Left lobe of liver (tissue), 2 donors: ENCODE data around the gene ZSWIM6. TPM values are rescaled to one million over a fixed set of nuclear protein-coding genes. Genes with fewer than 3 reads are reported as not detected.
A peak's percentile ranks its signal among the peaks of the same experiment; 100 is the strongest.

Source experiments
- ATAC-seq: fragments of 200-7000 bp; cut with Tn5 transposase; one replicate; pipeline ENCODE4 v1.9.1; 2020; ENCODE audit warnings: mild to moderate bottlenecking, moderate library complexity
- DNase-seq: peaks from one replicate; pipeline ENCODE4 v3.0.0-alpha.2; 2020; ENCODE audit warnings: low spot score
- total RNA-seq: library from RNA; stranded (reverse); gene quantifications from one replicate; pipeline ENCODE4 v1.2.1, GENCODE V29; 2021
- donor health status: DM: no; HTN: no; CAD: no; lungs with moderate emphysema.
- donor health status: DM: no; HTN: yes; CAD: no.

ZSWIM6 gene
- total RNA-seq, 1 donor from 2014 or later: 2.9 TPM

DNA sequence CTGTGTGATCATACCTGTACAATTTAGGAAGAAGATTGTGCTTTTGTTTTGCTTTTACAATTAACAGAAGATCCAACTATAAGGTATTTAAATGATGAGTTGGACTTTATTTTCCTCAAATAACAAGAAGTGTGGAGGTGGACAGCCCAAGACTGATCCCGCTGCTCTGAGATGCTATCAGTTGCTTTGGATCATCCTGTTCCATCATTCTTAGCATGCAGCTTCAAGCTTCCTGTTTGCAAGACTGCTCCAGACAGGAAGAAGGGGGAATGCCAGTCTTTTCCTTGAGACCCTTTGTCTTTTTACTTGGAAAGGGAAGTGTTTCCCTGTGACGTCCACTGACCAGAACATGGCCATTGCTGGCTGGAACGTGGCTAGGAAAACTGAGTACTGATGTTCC is 250.8 kb downstream of the ZSWIM6 start:
- DNase-seq (no peak), ATAC-seq (no peak)

DNA sequence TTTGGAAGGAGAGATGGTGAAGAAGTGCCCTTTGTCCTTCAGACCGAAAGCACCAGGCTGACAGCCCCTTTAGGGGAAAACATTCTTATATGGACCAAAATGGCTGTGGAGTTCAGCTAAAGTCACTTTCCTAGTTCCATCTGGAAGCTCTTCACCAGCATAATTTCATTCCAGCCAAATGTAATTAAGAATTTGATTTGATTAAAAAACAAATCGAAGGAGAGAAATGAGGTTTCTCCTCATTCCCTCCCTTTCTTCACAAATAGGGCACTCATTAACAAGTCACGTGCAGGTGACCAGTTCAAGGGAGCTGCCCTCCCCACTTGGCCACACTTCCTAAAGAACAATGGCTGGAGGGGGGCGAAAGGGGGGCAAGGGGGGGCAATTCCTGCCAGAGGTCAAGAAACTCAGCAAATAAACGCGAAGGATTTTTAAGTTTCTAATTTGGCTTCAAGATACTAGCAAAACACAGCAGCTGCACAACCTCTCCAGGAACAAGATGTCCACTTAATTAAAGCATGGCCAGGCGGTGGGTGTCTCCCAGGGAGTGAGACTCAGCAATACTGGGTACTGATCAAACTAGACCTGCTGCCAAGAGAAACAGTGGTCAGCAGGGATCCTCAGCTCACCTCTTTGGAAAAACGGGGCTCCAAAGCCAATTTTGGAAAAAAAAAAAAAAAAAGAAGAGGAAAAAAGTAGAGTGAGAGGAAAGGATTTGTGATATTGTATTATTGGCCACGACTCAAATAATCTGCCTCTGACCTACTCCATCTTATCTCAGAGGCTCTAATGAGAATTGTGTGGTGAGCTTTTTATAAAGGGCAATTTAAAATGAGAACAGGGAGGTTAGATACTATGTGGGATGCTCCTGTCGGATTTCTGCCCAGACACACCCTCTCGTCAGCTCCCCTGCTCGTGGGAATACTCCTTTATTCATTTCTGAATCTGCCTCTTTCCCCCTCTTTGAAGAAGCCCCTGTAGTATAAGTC is 254.3 kb downstream of the ZSWIM6 start:
- DNase-seq: no peak
- ATAC-seq: peak; percentile 24

DNA sequence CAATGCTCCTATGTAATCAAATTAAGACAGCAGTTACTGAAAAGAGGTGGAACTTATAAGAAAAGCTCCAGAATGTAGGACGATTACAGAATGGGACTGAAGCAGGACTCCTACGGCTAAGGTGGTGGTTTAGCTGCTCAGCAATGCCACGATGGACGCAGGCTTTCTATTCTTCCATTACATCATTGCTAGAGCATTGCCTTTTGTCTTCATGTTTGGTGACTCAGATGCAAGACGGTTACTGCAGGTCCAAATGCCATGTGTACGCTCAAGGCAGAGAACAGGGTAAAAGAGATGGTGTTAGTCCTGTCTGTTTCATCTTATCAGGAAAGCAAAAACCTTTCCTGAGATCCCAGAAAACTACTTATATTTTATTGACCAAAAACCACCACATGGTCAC is 255.1 kb downstream of the ZSWIM6 start:
- DNase-seq: no peak
- no peak for ATAC-seq

DNA sequence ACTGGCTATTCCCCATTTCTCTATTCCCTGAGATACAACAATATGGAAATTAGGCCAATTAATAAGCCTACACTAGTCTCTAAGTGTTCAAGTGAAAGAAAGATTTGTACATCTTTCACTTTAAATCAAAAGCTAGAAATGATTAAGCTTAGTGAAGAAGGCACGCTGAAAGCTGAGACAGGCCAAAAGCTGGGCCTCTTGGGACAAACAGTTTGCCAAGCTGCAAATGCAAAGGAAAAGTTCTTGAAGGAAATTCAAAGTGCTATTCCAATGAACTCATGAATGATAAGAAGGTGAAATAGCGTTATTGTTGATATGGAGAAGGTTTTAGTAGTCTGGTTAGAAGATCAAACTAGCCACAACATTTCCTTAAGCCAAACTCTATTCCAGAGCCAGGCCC is 256.2 kb downstream of the ZSWIM6 start:
- DNase-seq (no peak), ATAC-seq (no peak)

DNA sequence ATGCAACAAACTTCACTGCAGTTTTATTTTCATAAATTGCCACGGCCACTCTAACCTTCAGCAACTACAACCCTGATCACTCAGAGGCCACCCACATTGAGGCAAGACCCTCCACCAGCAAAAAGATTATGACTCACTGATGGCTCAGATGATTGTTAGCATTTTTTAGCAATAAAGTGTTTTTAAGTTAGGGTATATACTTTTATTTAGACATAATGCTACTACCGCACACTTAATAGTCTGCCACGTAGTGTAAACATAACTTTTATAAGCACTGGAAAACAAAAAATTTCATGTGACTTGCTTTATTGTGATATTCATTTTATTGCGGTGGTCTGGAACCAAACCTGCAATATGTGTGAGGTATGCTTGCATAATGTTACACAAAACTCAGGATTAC is 257.9 kb downstream of the ZSWIM6 start:
- no peak for ATAC-seq
- DNase-seq: no peak

DNA sequence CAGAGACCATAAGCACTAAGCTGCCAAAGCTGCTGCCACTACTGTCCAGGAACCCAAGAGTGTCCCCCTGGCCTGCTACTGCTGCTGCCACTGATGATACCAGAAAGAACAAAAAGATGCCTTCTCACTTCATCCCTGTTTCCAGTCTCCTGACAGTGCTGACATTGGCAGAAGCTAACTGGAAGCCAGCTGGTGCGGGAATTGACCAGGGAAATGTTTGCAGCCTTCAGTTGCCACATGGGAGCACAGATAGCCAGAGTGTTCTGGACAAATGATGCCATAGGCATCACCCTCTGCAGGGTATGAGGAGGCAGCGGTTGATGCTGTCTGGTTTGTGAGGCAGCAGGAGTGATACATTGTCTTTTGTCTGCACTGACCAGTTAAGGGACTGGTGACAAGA is 258.4 kb downstream of the ZSWIM6 start:
- DNase-seq (no peak), ATAC-seq (no peak)

DNA sequence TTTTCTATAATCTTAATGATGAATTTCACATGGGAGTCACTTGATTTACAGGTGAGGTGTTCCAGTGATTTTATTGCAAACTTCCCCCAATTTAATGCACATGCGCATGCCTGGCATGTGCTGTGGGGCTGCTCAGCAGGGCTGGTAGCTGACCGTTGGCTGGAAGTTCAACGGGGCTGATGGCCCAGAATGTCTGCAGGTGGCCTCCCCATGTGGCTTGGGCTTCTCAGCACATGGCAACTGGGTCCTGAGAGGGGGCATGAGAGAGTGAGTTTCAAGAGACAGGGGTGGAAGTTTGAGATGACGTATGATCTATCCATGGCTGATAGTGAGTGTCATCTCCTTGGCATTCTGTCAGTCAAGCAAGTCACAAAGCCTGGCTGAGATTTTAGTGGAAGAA is 259.8 kb downstream of the ZSWIM6 start:
- DNase-seq (no peak), ATAC-seq (no peak)

DNA sequence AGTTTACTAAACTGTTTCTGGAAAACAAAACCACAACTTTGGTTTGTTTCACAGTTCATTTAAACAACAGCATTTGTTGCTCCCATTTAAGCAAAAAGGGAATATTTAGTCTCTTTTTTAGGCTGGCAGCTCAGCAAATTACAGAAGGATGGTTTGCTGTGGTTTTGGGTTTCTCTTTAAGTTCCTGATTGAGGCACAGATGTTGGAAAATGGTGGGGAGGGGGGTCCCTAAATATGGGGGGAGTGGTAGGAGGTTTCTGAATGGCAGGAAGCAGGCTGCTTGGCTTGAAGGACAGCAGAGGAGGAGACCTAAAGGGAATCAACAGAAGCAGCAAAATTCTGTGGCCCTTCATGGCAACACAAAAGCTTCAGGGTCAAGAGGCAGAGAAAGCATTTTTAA is 263.4 kb downstream of the ZSWIM6 start:
- ATAC-seq (no peak), DNase-seq (no peak)

Other genes with a start within 250 kb of the ZSWIM6 start
- 26.7 TPM for gene SMIM15, start 169.8 kb upstream of the ZSWIM6 start, total RNA-seq